ENCODE data around the gene EBI3. TPM values are rescaled to one million over a fixed set of nuclear protein-coding genes. Genes with fewer than 3 reads are reported as not detected.

EBI3 gene
- polyA plus RNA-seq, 1 donor from 2014 or later: not detected

DNA sequence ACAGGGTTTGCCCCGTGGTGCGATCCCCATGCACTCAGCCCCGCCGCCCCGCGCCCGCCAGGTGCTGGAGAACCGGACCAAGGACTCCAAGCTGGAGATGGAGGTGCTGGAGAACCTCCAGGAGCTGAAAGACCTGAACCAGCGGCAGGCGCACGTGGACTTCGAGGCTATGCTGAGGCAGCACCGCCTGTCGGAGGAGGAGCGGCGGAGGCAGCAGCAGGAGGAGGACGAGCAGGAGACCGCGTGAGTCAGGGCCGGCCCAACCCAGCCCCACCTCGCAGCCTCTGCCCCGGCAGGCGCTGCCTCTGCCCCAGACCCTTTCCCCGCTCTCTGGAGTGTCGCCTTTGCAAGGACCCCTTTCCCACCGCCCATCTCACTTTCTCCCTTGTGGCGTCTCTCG is 28.9 kb downstream of the EBI3 start:
- Histone ChIP-seq H3K4me3 (ENCODE audit: low read length) (no peak overlapping the region), H2AFZ (ENCODE audit: low read depth, low read length) (no peak overlapping the region), H3K27ac (ENCODE audit: low read length) (no peak overlapping the region), H3K9ac (ENCODE audit: low read length) (no peak overlapping the region), H3K4me2 (ENCODE audit: low read length) (no peak overlapping the region), H3K27me3 (ENCODE audit: insufficient read depth, low read depth, low read length) (no peaks in the 10 kb centered on the region), H3K9me2 (ENCODE audit: insufficient read depth, low read length) (no peaks in the 10 kb centered on the region), H3K36me3 (ENCODE audit: insufficient read depth, low read length) (no peaks in the 10 kb centered on the region), H3K79me2 (replicated peaks; ENCODE audit: insufficient read depth, low read length) (no peaks in the 10 kb centered on the region), H4K20me1 (ENCODE audit: insufficient read depth) (no peaks in the 10 kb centered on the region), H3K9me3 (ENCODE audit: low read length) (no peaks in the 10 kb centered on the region), H3F3A (ENCODE audit: insufficient read depth, low read length, poor library complexity, severe bottlenecking) (no peaks in the 10 kb centered on the region)
- TF ChIP-seq, protein P1, sequence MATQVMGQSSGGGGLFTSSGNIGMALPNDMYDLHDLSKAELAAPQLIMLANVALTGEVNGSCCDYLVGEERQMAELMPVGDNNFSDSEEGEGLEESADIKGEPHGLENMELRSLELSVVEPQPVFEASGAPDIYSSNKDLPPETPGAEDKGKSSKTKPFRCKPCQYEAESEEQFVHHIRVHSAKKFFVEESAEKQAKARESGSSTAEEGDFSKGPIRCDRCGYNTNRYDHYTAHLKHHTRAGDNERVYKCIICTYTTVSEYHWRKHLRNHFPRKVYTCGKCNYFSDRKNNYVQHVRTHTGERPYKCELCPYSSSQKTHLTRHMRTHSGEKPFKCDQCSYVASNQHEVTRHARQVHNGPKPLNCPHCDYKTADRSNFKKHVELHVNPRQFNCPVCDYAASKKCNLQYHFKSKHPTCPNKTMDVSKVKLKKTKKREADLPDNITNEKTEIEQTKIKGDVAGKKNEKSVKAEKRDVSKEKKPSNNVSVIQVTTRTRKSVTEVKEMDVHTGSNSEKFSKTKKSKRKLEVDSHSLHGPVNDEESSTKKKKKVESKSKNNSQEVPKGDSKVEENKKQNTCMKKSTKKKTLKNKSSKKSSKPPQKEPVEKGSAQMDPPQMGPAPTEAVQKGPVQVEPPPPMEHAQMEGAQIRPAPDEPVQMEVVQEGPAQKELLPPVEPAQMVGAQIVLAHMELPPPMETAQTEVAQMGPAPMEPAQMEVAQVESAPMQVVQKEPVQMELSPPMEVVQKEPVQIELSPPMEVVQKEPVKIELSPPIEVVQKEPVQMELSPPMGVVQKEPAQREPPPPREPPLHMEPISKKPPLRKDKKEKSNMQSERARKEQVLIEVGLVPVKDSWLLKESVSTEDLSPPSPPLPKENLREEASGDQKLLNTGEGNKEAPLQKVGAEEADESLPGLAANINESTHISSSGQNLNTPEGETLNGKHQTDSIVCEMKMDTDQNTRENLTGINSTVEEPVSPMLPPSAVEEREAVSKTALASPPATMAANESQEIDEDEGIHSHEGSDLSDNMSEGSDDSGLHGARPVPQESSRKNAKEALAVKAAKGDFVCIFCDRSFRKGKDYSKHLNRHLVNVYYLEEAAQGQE (IDR thresholded peaks at IDR 0.05; ENCODE audit: borderline replicate concordance): no peak
- TF ChIP-seq MXI1 (conservative IDR thresholded peaks at IDR 0.05; ENCODE audit: poor library complexity, severe bottlenecking) (no peak), POLR2AphosphoS5 (IDR thresholded peaks at IDR 0.05) (no peak), EP300 (conservative IDR thresholded peaks at IDR 0.05; ENCODE audit: poor library complexity, severe bottlenecking) (no peak), SMC3 (conservative IDR thresholded peaks at IDR 0.05; ENCODE audit: poor library complexity) (no peak)
- TF ChIP-seq, protein P2, sequence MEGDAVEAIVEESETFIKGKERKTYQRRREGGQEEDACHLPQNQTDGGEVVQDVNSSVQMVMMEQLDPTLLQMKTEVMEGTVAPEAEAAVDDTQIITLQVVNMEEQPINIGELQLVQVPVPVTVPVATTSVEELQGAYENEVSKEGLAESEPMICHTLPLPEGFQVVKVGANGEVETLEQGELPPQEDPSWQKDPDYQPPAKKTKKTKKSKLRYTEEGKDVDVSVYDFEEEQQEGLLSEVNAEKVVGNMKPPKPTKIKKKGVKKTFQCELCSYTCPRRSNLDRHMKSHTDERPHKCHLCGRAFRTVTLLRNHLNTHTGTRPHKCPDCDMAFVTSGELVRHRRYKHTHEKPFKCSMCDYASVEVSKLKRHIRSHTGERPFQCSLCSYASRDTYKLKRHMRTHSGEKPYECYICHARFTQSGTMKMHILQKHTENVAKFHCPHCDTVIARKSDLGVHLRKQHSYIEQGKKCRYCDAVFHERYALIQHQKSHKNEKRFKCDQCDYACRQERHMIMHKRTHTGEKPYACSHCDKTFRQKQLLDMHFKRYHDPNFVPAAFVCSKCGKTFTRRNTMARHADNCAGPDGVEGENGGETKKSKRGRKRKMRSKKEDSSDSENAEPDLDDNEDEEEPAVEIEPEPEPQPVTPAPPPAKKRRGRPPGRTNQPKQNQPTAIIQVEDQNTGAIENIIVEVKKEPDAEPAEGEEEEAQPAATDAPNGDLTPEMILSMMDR (IDR thresholded peaks at IDR 0.05; ENCODE audit: poor library complexity, severe bottlenecking): no peak

DNA sequence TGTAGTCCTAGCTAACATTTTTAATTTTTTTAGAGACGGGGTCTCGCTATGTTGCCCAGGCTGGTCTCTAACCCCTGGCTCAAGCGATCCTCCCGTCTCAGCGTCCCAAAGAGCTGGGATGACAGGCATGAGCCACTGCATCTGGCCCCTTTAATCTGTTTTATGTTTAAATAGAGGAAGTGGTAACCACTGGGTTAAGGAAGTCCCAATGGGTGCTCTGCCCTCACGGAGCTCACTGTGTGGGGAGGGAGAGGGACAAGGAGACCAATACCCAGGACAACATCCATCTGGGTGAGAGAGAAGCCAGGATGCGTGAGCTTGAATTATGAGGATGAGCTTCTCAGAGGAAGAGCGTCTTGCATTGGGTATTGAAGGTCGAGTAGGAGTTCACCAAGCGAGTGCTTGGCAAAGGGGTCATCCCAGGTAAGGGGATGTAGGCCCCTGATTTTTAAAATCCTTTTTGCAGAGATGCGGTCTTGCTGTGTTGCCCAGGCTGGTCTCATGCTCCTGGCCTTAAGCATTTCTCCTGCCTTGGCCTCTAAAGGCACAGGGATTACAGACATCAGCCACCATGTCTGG is 31.4 kb downstream of the EBI3 start:
- Histone ChIP-seq H3K9ac (ENCODE audit: low read length) (no peak overlapping the region), H3F3A (ENCODE audit: insufficient read depth, low read length, poor library complexity, severe bottlenecking) (no peaks in the 10 kb centered on the region), H4K20me1 (ENCODE audit: insufficient read depth) (no peaks in the 10 kb centered on the region), H3K4me3 (ENCODE audit: low read length) (no peak overlapping the region), H3K4me2 (ENCODE audit: low read length) (no peak overlapping the region), H3K9me3 (ENCODE audit: low read length) (no peaks in the 10 kb centered on the region), H3K79me2 (replicated peaks; ENCODE audit: insufficient read depth, low read length) (no peaks in the 10 kb centered on the region), H3K27ac (ENCODE audit: low read length) (no peak overlapping the region), H3K9me2 (ENCODE audit: insufficient read depth, low read length) (no peaks in the 10 kb centered on the region), H3K36me3 (ENCODE audit: insufficient read depth, low read length) (no peaks in the 10 kb centered on the region), H3K27me3 (ENCODE audit: insufficient read depth, low read depth, low read length) (no peaks in the 10 kb centered on the region), H2AFZ (ENCODE audit: low read depth, low read length) (no peak overlapping the region)
- TF ChIP-seq SMC3 (conservative IDR thresholded peaks at IDR 0.05; ENCODE audit: poor library complexity): no peak
- TF ChIP-seq, protein P2 (IDR thresholded peaks at IDR 0.05; ENCODE audit: poor library complexity, severe bottlenecking): no peak

All from neural cell (in vitro differentiated cells).